ENCODE data around the gene MEX3D.

The MEX3D gene

GRCh38 chr19:1593501-1593772, 25.3 kb upstream of the MEX3D start:
- DNase-seq (ENCODE audit: low spot score): no peak

GRCh38 chr19:1592755-1593500, 24.8 kb upstream of the MEX3D start, which contains the start of gene MBD3:
MBD3 (minus strand) TSS chr19:1592865; CDS start chr19:1592631, 234 bp downstream.
- peak; percentile 93 for DNase-seq (ENCODE audit: low spot score)

GRCh38 chr19:1592024-1592754, 24.1 kb upstream of the MEX3D start:
- peak; percentile 92 for DNase-seq (ENCODE audit: low spot score)

GRCh38 chr19:1591421-1592023, 23.4 kb upstream of the MEX3D start:
- no peak for DNase-seq (ENCODE audit: low spot score)

DNA sequence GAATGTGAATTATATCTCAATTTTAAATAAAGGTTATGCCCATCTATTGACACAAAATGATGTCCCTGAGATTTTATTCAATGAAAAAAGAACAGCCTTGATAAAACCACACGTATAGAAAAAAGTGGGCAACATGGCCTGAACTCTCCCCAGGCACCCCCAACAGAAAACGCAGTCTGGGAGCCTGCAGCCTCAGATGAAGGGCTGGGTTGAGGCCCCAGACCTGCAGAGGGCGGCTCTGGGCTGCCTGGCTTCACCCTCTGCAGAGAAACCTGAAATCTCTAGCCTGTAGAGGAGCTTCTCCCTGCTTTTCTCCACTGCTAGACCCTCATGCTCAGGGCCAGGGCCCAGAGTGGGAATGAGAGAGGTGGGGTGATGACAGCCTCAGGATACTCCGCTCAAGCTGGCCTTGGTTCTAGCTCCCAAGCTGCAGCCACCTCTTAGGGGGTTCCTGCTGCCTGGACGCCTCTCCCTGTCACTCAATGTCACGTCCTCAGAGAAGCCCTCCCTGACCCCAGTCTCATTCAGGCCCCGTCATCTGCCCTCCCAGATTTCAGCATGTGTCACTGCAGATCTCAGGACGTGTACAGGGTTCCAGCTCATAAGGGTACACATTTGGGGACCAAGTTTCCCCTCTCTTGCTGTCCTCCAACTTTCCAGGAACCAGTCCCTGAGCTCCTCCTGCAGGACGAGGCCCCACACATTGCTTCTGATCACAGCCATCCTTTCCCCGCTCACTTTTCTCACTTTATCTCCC, 22.7 kb upstream of the MEX3D start:
- no peak for DNase-seq (ENCODE audit: low spot score)

- DNase-seq (ENCODE audit: low spot score): no peak
Measured at GRCh38 chr19:1587872-1588271, 19.7 kb upstream of the MEX3D start.

GRCh38 chr19:1585243-1585580, 17.1 kb upstream of the MEX3D start:
- DNase-seq (ENCODE audit: low spot score): no peak

GRCh38 chr19:1584500-1585242, 16.5 kb upstream of the MEX3D start:
- DNase-seq (ENCODE audit: low spot score): no peak

- DNase-seq (ENCODE audit: low spot score): no peak
Measured at GRCh38 chr19:1582201-1582600, 14.1 kb upstream of the MEX3D start.

GRCh38 chr19:1580957-1581356, 12.8 kb upstream of the MEX3D start:
- no peak for DNase-seq (ENCODE audit: low spot score)

GRCh38 chr19:1580382-1580781, 12.3 kb upstream of the MEX3D start:
- DNase-seq (ENCODE audit: low spot score): no peak

DNA sequence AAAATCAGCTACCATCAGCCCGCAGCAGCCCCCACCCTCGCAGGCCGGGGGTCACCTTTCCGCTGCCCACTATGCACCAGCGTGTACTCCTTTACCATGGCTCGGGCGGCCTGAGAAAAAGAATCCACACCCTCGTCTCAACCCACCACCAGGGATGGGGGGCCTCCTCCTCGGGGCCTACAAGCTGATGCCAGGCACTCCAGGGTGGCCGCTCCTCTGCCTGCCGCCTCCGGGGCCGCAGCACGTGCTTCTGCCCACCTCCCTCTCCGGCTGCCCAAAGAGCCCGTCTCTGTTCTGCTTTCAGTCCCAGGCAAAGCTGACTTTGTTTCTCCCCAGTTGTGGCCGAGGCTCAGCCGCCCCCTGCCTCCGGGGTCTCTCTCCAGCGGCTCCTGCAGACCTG, 11.1 kb upstream of the MEX3D start:
- DNase-seq (ENCODE audit: low spot score): no peak

DNA sequence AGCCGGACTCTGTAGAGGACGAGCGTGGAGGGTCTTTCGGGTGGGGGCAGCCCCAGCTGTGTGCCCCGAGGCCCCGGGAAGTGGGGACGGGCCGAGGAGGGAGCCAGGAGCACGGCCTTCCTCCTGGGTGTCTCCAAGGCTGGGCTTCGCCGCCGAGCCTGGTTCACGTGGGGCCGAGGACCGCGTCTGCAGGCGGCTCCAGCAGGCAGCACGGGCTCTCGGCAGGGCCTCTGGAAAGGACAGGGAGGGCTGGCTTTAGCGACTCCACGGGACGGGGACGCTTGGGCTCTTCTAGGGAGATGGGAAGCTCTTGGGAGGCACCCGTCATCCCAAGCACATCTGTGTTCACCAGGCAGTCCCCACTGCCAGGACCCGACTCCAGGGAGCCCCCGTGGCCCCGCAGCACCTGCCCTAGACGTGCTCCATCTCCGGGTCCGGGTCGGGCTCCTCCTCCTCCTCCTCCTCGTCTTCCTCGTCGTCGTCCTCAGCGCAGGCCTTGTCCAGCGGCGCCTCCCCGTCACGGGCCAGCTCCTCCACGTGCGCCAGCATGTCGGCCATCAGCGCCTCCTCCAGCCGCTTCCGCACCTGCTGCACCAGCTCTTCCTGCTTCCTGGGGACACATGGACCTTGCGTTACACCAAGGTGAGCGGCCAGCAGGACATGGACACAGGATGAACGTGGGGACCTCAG, 9.9 kb upstream of the MEX3D start:
- no peak for DNase-seq (ENCODE audit: low spot score)

DNA sequence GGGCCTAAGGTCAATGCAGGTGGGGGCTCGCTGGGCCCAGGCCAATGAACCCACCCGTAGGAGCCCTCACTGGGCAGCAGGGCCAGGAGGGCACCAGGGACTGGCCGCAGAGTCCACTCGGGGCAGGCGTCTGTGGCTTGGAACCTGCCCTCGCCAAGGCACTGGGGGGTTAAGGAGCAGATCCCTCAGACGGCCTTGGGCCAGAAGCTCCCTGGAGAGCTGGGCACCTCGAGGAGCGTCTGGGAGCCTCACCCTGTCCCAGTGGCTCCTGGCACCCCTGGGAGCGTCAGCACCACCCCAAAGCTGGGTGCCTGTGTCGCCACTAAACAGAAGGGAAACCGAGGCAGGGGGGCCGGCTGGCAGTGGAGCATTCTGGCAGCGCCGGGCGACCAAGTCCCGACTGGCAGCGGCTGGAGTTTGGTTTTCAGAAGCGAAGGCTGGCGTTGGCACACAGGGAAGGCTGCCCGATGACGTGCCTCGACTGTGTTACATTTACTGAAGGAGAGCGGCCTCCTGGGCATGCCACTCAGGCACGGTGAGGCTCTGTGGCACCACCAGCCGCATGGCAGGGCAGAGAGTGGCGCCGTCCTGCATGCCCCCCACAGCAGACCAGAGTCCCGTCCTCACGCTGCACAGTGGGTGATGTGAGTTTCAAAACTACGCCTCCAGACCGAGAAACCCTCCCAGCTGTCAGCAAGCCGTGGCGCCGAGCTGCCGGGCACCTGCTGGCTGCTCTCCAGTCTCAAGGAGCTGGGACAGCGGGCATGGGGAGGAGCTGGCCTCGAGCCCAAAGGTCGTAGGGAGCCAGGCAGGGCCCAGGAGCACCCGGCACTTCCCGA, 9.2 kb upstream of the MEX3D start:
- DNase-seq (ENCODE audit: low spot score): no peak

DNA sequence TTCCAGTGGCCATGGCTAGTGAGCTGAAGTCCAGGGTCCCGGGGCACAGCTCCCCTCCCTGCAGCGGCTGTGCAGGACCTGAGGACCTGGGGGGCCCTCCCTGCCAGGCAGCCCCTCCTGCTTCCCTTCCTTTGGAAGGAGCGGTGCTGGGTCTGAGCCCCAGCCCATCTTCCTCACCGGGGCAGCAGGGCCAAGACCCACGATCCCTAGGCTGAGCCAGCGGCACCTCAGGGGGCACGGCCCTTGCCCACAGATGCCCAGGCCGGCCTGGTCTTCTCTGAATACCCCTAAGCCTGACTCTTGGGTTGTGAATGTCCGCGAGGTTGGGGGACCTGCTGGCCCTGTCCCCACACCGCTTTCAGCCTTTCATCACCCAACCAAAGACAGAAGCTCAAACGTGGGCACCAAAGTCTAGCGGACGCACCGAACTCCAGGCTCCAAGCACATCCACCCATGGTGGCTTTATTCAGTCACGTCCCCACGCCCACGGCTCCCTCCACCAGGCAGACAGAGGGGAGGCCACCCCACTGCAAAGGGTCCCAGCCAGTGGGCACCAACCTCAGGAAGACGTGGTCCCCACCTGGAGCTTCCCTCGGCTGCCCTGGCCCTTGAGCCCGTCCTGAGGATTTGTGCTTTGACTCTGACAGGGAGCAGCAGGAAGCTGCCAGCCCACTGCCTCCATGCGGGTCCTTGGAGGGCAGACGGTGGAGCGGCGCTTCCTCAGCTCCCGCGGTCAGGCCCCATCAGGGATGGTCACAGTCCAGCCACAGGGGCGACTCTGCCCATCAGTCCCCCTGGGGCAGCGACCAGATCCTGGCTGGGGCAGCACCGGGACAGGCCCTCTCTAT, 8.3 kb upstream of the MEX3D start:
- no peak for DNase-seq (ENCODE audit: low spot score)

DNA sequence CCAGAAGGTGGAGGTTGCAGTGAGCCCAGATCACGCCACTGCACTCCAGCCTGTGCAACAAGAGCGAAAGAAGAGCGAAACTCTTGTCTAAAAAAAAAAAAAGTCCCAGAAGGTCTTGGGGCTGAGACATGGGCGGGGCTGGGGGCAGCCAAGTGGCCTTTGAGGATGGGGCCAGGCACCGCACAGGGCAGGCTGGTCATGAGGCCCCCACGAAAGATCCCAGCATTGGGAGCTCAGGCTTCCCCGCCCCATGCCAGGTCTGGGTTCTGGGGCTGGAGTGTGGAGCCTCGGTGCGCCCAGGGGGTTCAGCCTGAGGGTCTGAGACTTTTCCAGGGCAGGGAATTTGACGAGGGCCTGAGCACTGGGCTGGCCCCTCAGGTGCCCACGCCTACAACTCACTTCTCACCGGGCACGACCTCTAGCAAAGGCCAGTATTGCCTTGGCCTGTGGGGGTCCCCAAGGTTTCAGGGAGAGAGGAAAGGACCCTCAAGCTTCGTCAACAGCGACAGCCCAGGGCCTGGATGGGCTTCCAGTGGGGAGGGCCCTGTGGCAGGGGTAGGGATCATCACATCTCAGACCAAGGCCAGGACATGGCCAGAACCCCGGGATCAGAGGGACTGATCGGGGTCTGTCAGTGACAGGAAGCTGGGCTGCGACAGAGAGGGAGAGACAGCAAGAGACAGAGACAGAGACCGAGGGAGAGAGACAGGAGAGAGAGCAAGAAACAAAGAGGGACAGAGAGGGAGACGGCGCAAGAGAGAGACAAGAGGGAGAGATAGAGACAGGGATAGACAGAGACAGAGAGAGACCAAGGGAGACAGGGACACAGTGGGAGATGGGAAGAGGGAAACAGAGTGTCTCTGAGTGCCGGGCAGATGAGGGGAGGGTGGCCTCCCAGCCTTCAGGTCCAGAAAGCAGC, 7.5 kb upstream of the MEX3D start:
- DNase-seq (ENCODE audit: low spot score): no peak

DNA sequence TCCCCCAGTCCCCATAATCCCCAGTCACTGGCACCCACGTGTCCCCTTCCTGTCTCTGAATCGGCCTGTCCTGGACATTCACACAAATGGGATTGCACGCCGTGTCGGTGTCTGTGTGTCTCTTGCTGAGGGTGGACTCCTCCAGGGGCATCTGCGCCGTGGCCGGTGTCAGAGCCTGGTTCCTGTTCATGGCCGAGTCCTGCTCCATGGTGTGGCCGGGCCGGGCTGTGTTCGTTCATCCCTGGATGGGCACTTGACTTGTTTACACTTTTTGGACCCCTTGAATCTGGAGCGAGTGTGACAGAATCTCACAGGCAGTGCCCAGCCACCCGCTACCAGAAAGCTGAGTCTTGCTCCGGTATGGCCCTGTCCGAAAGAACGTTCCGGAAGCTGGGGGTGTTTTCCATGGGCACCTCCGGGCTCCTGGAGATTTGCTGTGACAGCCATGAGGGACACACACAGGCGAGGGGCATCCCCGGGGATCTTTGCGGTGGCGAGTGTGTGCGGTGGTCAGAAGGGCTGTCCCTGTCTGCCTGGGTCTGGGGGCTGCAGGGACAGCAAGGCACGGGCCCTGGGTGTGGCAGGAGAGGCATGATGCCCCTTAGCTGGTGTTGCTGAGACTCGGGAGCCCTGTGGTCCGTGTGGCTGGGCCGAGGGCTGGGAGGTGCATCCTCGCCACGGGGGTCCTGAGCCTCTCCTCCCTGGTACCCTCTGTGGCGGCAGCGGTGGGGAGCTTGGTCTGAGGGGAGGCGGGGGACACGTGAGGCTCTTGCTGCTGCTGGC, 6.4 kb upstream of the MEX3D start:
- no peak for DNase-seq (ENCODE audit: low spot score)

DNA sequence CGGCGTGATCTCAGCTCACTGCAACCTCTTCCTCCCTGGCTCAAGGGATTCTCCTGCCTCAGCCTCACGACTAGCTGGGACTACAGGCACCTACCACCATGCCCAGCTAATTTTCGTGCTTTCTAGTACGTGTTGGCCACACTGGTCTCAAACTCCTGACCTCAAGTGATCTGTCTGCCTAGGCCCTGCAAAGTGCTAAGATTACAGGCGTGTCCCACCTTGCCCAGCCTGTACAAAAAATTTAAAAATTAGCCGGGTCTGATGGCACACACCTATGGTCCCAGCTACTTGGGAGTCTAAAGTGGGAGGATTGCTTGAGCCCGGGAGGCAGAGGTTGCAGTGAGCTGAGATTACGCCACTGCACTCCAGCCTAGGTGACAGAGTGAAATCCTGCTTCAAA, 4.7 kb upstream of the MEX3D start:
- DNase-seq (ENCODE audit: low spot score): no peak

All from hematopoietic multipotent progenitor cell treated with erythropoietin and hydrocortisone succinate and interleukin-3 and kit ligand, for 15 days (in vitro differentiated cells).